Measurements from ENCODE around the gene LHPP. TPM values are rescaled to one million over a fixed set of nuclear protein-coding genes. Genes with fewer than 3 reads are reported as not detected.

Gene LHPP
- total and polyA plus RNA-seq, 10 of the 15 experiments (the other 5 are each of a cell fraction or from before 2014, with no cell fraction given), result 0.79 to 9.8 (median 6.7) TPM

GRCh38 chr10:124497196-124497881 lies 35.7 kb downstream of the LHPP start (continued):
- TF ChIP-seq IRF4 (IDR thresholded peaks at IDR 0.05; ENCODE audit: low read depth, low read length), result no peak
- TF ChIP-seq CHD4 (IDR thresholded peaks at IDR 0.05), result no peak
- TF ChIP-seq ZSCAN29 (IDR thresholded peaks at IDR 0.05), result no peak
- no peak for TF ChIP-seq BACH1 (IDR thresholded peaks at IDR 0.05; ENCODE audit: borderline replicate concordance)
- TF ChIP-seq MYC (IDR thresholded peaks at IDR 0.05; ENCODE audit: insufficient read depth, insufficient read length, insufficient replicate concordance, low read length, severe bottlenecking), result no peak
- no peak for TF ChIP-seq CBX5 (IDR thresholded peaks at IDR 0.05; ENCODE audit: low read depth)
- no peak for TF ChIP-seq CREB1 (IDR thresholded peaks at IDR 0.05; ENCODE audit: low read depth)
- no peak for TF ChIP-seq ZBTB33 (IDR thresholded peaks at IDR 0.05)
- no peak for TF ChIP-seq SUPT20H (IDR thresholded peaks at IDR 0.05; ENCODE audit: borderline replicate concordance, control insufficient read depth, low read depth, low read length)
- TF ChIP-seq POLR2AphosphoS2 (IDR thresholded peaks at IDR 0.05; ENCODE audit: low read depth, low read length), result no peak

GRCh38 chr10:124498056-124498455 lies 36.4 kb downstream of the LHPP start:
- BruUV-seq (replicated peaks), result no TSS peak
- FAIRE-seq (no peak), DNase-seq (ENCODE audit: low read depth, low spot score) (no peak), ATAC-seq (no peak)
- H3K79me2 ChIP-seq (ENCODE audit: control insufficient read depth, insufficient read depth, low read length), result no peaks in the 10 kb centered on the region
- H3K4me2 ChIP-seq (ENCODE audit: control insufficient read depth, insufficient read depth), result no peak overlapping the region
- no peaks in the 10 kb centered on the region; the same call in 1 of the 2 replicates for H3K4me1 ChIP-seq (ENCODE audit: control insufficient read depth, insufficient read depth, low read length)
- no peak overlapping the region for H2AFZ ChIP-seq (ENCODE audit: control insufficient read depth, low read depth, low read length)
- no peaks in the 10 kb centered on the region for H3K36me3 ChIP-seq (ENCODE audit: control insufficient read depth in 2 of 2, insufficient read depth in 2 of 2, low read length in 1 of 2)
- 57% methylated on average over 8 of the region's 8 CpGs for WGBS (ENCODE audit: insufficient coverage, insufficient replicate concordance, low lambda C conversion rate, missing lambda C conversion rate)
- RAD21 ChIA-PET (ENCODE audit: unreplicated experiment), result no interaction called here
- intact Hi-C loops (cut with micrococcal nuclease; ENCODE audit: unreplicated experiment) (no loop called here), in situ Hi-C loops (cut with MboI) (no loop called here)
- CTCF ChIA-PET, result no interaction called here
- H4K20me1 ChIP-seq (ENCODE audit: control insufficient read depth, insufficient read depth), result no peaks in the 10 kb centered on the region
- POLR2A ChIA-PET, result no interaction called here
- H3K27ac ChIP-seq (ENCODE audit: control insufficient read depth, insufficient read depth), result no peak overlapping the region
- SMC1A ChIA-PET (ENCODE audit: uncharacterized antibody, unreplicated experiment), result no interaction called here
- no peak overlapping the region for H3K9ac ChIP-seq (ENCODE audit: control insufficient read depth, insufficient read depth, low read length)
- no peaks in the 10 kb centered on the region for H3K27me3 ChIP-seq (replicated peaks in 1 of 2; ENCODE audit: control insufficient read depth in 2 of 2, insufficient read depth in 2 of 2, low read length in 1 of 2)
- peaks cover 2% of the 10 kb centered on the region; the same call in 1 of the 3 replicates for H3K9me3 ChIP-seq (replicated peaks; ENCODE audit: control insufficient read depth, insufficient read depth, low read length)
- no peak overlapping the region for H3K4me3 ChIP-seq
- TF ChIP-seq CUX1 (IDR thresholded peaks at IDR 0.05; ENCODE audit: insufficient replicate concordance, low read depth, low read length) (no peak), GATAD2B (conservative IDR thresholded peaks at IDR 0.05; ENCODE audit: low read depth) (no peak), USF2 (IDR thresholded peaks at IDR 0.05; ENCODE audit: borderline replicate concordance, low read depth, low read length) (no peak), RFX5 (IDR thresholded peaks at IDR 0.05; ENCODE audit: low read depth, low read length) (no peak), ESRRA (IDR thresholded peaks at IDR 0.05; ENCODE audit: low read length) (no peak), ZNF217 (IDR thresholded peaks at IDR 0.05) (no peak)
